NCI-H510A (cell line): ENCODE data around the gene RNF44.
"Not testable (repeated sequence)": the region's sequence is repeated elsewhere in the genome, so short reads cannot be mapped to it uniquely, and the experiment has no call there.

Experiments used
- DNase-seq: peaks from one replicate; lab custom pipeline; 2025; lab: John Stamatoyannopoulos, UW

The RNF44 gene

DNA sequence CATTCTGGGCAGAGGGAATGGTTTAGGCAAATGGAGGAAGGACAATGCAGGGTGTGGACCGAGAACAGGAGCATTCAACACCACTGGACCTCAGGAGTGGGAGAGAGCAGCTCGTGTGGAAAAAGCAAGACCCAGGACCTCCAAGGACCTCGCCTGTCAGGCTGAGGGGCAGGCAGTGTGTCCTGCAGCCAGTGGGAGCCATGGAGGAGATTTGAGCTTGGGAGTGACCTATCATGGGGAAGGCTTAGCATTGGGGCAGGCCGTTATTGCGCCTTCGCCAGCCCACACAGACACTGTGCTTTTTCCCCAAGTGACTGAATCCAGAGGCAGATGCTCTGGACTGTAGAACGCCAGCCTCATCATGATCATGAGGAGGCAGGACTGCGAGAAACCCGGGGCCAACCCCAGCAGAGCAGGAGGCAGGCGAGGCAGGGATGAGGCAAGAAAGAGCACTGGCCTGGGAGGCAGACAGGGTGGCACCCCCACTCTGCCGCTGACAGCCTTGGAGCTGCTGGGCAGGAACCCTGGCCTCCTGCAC is 15.2 kb upstream of the RNF44 start:
- no peak for DNase-seq

DNA sequence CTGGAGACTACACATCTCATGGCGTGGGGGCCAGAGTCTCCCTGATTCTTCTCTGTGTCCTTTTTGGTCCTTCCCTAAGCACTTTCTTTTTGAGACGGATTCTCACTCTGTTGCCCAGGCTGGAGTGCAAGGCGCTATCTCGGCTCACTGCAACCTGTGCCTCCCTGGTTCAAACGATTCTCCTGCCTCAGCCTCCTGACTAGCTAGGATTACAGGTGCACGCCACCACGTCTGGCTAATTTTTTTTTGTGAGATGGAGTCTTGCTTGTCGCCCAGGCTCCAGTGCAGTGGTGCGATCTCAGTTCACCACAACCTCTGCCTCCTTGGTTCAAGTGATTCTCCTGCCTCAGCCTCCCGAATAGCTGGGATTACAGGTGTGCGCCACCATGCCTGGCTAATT is 13.7 kb upstream of the RNF44 start:
- DNase-seq, result not testable (repeated sequence)

DNA sequence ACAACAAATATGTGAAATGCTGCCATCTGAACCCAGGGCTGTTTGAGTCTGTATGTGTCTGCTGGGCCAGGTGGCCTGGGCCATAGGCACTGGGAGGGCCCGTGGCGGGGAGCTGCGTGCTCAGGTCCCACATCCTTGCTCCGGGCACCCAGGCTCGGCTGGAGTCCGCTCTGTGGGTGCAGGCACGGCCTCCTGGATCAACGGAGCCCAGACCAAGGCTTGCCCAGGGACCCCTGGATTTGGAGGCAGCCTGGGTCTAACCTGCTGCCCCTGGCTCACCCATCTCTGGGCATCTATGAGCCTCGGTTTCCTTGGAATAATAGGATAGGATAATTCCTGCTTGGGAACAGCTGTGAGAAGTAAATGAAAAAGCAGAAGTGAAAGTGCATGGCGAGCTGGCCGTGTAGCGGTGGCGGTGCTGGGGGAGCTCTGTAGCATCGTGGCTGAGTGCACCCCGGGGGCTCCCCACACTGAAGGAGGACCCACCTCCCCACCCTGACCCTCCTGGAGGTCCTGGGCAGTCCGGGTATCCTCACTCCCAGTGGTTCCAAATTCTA is 13.2 kb upstream of the RNF44 start:
- DNase-seq, result no peak

DNA sequence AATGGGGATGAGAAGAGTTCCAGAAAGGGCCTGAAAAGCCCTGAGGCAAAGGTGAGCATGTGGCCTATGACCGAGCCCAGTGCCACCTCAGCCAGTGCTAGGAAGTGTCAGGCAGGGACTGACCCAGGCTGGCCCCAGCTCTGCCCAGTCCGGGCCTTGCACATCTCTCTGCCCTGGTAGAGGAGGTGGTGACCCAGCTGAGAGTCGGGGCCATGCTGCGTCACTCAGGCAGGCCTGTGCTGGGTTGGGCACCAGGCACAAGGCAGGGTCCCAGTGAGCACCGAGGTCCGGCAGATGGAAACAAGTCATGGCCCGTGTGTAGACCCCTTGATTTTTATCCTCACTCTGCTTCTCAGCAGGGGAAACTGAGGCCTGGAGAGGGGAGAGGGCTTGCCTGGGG is 12.7 kb upstream of the RNF44 start:
- no peak for DNase-seq

DNA sequence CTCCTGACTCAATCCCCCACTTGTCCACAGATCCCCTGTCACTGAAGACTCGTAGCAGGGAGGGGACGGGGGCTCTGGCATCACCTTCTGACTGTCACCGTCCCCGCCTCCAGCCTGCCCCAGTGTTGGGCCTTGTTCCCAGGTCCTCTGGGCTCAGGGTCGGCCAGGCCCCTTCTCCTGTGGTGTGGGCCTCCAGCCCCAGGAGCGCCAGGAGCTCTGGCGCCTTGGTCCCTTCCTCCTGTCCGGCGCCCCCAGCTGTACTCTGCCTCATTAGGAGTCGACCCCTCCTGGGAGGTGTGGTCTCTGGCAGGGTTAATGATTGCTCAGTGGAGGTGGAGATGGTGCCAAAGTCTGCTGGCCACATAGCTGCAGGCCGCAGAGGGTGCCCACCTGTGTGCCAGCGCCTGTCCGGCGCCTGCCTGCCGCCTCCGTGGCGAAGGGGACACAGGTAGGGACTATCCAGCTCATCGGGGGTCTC is 11.8 kb upstream of the RNF44 start, which contains the start of gene CDHR2:
CDHR2 (plus strand) TSS at position 376 of the 478 bp plus-strand sequence. CDS start 16,011 bp downstream, outside the sequence.
- no peak for DNase-seq

DNA sequence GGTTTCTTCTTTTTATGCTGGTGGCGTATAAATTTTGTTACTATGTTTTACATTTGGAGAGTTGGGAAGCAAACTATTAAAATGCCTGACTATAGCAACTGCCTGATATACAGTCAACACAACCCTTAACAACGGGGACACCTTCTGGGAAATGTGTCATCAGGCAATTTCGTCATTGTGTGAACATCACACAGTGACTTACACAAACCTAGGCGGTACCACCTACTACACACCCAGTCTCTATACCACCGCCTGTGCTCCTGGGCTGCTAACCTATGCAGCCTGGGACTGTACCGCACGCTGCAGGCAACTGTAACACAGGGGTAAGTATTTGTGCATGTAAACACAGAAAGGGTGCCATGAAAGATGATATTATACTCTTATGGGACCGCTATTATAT is 10.6 kb upstream of the RNF44 start:
- DNase-seq, result no peak

DNA sequence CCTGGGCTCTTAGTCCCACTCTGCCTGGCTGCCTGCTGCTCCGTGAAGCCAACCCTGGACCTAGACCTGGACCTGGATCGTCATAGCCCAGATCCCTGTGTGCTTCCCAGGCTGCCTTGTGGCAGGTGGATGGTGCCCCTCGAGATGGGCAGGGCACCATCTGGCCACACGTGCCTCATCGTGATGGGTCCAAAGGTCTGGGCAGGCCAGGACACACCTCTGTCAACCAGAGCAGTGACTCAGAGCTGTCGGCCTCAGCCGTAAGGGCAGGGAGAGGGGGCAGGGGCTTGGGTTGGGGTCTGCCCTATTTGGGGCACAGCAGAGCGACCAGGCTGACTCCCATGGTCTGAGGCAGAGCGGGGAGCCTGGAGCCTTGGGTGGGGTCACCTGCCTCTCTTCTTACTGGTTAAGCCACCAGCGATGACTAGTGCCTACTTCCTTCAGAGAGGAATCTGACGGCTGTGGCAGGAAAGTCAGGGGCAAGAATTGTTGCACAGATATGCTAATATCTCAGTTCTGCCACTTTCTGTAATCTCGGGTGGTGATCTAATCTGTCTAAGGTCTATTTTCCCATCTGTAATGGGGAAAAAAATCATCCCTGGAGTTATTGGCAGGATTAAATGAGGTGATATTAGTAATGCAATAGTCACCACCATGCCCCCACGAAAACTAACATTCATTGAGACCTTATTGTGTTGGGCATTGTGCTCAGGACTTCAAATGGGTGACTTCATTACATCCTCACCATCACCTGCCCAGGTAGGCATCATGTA is 8.7 kb upstream of the RNF44 start:
- no peak for DNase-seq

DNA sequence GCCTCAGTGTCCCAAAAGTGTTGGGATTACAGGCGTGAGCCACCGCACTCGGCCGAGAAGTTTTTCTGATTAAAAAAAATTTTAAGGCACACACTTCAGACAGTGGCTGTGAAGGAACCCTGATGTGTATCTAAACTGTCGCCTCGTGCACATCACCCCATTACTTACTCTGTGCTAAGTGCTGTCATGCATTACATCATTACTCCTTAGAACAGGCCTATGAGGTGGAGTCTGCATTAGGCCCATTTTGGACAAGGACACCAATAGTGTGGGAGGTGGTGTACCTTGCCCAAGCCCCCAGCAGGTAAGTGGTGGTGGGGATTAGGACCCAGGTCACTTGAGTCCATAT is 8.2 kb upstream of the RNF44 start:
- no peak for DNase-seq

DNA sequence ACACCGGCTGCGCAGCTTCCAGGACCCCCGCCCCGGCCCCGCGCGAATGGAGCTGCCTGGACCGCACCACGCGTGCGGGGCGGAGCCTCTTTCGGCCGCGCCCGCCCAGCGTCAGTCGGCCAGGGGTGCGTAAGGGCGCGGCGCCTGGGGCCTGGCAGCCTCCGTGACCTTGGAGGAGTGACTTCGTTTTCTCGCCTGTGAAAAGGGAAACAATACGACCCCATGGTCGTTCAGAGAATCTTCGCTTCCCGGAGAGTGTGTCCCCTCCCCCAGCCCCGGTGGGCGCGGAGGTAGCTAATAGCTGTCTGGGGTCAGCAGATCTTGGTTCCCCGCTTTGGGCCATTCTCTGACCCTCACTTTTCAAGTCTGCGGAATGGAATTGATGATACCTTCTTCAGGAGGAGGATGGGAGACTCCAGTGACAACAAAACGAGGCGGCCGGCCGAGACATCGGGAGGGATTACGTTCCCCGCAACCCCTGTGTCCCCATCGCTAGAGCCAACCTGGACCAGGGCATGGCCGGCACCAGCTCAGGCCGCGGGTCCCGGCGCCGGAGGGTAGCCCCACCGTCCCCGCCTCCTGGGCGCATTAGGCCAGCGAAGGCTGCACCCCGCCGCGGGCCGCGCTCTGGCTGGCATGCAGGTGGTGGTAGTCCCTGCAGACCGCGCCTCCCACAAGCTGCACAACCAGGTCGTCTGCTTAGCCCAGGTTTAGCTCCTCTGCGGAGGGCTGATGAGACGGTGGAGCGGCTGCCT is 6.4 kb upstream of the RNF44 start:
- peak; percentile 65 for DNase-seq

DNA sequence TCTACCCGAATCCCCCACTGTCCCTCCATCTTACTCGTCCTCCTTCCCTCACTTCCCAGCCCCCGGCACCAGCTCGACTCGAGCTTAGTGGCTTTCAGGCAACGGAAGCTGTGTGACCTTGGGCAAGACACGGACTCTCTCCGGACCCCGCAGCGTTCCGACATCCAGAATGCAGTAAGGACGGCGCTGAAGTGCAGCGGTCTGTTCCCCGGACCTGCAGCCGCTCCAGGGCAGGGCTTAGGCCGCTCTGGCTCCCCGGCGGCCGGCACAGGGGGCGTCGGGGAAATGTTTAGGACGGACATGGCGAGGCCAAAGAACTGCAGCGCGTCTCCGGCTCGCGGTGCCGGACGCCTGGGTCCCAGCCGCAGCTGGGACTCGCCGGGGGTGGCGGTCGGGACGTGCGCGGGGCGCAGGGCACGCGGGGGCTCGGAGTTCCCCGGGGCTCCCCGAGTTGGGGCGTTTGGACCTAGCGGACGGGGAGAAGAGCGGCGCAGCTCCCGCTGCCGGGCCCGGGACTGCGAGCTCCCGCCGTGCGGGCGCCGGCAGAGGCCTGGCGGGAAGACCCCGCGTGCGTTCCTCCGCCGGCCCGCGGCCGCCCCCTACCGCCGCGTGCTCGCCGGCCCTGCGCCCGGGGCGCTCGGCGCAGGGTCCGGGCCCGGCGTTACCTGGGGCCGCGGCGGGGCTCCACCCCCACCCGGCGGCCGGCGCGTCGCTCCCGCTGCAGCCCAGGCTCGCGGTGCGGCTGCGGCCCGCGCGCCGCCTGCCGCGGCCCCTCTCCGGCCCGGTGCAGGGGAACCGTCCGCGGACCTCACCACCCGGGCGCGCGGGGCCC is 5.6 kb upstream of the RNF44 start:
- no peak for DNase-seq

DNA sequence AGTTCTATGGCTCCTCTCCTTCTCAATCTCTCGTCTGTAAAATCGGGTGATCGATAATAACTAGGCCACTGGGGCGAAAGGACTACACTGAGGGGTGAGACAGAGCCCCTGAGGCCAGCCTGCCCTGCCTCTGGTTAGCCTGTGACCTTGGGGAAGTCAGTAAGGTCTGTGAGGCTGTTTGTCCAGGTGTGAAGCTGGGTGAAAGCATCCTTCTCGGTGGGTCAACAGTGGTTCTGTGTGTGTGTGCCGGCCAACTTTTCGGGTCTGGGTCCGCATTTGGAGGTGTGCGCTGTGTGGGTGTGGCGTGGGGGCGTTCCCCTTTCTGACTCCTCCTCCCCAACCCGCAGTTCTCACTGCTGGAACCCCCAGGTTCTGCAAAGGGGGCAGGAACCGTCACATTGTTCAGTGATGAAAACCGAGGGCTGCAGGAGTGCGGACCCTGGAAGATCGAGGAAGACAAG is 5.0 kb upstream of the RNF44 start:
- no peak for DNase-seq

DNA sequence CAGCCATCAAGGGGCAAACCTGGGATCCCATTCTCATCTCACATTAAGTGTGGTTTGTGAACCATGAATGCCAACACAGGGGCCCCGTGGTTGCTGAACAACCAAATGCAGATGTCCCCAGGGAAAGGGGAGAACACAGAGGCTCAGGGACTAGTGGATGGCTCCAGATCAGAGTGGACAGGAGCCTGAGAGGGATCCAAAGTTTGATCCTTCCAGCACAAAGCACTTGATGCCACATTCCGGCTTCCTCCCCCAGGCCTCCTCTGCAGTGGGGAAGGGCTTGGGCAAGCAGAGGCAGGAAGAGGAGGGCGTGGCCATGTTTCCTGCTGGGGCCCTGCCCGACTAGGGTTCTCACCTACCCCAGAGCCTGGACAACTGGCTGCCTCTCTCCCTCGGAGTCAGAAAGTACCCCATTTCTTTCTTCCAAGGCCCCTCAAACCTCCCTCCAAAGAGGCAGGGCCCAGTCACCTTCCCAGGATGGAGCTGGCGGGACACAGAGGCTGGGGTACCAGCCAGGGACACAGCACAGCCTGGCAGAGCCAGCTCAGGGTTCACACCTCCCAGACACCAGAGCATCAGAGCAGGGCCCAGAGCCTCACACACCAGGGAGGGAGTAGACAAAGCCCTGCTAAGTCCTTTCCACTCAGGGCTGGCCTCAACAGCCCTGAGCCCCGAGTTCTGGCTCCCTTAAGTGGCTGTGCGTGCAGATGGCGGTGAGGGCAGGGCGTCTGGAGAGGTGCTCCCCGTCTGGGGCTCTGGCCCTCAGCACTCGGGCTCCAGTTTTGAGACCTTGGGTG is 4.3 kb upstream of the RNF44 start:
- DNase-seq, result no peak

DNA sequence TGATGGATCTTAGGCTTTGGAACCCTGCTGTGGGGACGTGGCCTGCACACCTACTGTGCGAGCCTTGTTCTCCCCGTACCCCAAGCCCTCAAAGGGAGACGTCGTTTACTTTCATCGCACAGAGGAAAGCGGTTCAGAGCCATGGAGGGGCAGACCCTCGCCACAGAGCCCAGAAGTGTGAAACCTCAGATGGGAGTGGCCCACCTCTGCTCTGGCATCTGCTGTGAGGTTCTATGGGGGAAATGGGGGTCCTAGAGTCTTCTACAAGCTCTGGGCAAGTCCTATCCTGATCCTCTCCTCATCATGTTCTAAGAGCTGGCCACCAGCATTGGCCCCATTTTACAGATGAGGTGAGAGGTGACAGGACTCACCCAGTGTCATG is 3.7 kb upstream of the RNF44 start:
- no peak for DNase-seq

DNA sequence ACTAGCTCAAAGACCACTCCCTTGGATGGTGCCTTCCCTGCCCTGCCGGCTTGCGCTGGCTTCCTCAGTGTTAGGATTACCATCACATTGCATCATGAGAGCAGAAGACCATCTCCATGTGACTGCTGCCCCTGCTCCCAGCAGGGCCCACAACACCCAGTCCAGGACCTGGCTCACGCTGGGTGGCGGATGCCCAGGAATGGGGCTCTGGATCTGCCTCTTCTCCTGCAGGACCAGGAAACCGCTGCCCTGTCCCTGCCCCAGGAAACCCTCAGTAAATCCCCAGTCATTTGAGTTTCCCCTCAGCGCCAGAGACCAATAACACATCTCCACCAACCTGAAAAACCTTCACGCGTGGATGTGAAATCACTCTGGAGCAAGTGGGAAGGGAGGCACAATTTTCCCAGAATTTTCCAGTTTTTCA is 3.3 kb upstream of the RNF44 start:
- DNase-seq, result no peak

DNA sequence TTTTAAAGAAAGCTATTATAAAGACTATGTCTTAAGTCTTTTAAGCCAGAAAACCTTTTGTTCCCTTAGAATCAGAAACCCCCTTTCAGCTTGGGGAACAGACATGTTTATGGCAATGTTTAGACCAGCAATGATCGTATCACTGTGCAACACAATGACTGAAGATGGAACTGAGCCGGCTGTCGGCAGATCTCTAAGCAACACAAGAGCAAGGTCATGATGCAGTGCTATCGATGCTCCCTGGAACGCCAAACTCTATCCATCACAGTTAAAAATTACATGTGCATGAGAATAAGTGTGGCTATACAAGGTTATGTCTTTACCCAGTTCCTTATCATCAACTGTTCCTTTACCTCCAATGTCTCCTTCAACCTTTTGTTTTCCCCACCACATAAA is 1.8 kb upstream of the RNF44 start:
- DNase-seq, result no peak

DNA sequence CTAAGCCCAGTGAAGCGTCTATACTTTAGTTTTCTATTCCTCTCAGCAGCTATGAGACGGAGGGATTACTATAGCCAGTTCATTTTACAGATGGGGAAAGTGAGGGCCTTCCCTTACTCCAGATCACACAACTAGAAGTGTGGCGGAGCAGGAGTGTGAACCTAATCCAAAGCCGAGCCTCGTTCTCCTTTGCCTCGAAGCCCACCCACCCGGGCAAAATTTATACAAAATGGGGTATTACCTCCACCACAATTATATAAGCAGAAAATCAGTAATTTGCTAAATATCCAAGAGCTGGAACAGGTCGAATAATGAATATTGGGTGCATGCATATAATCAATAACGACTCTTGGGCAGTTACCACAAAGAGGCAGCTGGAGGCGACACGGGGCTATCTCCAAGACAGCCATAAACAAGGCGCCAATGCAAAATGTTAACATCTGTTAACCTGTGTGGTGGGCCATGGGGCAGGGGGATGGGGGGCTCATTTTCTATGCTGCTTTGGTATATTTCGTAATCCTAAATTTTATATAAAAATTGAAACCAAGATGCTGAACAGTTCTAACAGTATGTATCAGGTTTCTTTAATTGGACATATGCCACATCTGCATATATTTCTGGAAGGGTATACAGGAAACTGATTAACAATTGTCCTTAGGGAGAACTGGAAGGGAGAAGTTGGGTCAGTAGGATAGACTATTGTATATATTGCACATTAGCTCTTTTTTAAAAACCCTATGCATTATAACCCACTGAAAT is 1.2 kb upstream of the RNF44 start:
- DNase-seq, result no peak

DNA sequence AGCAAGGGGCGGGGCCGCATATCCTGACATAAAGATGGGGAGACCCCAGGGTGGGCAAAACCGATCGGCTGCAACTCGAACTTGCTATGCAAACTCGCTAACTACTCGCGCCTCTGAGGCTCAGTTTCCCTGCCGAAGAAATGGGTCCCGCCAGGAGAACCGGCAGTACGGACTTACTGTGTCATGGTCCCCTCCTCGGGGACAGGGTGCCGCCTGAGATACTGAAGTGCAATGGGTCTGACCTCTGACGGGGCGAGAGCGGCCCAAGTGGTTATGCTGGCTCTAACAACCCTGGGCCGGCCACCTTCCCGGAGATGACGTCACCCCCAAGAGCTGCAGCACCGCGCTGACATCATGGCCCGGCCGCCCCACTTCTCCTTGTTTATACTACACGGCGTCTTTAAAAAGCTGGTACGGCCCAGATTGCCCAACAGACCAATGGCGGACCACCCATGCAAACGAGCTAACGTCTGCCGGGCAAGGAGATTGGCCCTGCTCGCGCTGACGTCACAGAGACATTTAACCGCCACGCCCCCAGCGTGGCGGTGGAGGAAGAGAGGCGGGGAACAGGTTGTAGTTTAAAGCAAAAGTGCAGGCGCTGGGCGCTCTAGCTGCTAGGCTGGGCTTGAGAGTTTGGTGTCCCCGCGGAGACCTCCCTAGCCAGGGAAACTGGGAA is 490 bp upstream of the RNF44 start:
- DNase-seq, result peak; percentile 94

DNA sequence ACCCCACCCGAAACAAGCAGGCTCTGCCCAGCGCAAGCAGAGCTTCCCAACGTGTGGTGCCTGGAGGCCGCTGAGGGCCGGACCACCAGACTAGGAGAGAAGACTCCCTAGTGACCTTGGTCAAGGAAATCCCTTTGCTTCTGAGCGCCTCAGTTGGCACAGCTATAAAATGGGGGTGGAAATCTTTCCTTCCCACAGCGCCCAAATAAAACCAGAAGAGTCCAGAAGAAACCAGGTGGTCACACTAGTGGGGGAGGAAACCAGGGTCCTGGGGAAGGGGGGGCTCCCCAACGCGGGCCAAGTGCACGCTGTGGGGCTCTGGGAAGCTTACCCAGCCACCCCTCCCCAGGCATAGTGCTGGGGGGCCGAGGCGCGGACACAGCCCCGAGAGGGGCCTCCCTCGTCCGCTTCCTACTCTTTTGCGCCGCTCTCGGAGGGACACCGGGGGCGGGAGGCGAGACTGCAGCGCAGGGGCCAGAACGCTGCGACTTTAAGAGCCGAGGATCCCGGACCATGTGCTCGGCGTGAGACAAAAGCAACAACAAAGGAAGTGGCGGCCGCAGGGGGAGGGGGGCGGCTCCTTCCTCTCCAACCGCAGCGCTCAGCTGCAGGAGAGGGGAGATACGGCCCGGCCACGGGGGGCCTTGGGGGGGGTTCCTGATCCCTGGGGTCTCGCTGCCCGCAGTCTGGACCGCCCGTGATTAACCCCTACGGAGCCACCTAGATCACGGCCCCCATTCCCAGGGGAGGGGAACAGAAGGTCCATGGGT is 885 bp downstream of the RNF44 start:
- DNase-seq, result no peak

DNA sequence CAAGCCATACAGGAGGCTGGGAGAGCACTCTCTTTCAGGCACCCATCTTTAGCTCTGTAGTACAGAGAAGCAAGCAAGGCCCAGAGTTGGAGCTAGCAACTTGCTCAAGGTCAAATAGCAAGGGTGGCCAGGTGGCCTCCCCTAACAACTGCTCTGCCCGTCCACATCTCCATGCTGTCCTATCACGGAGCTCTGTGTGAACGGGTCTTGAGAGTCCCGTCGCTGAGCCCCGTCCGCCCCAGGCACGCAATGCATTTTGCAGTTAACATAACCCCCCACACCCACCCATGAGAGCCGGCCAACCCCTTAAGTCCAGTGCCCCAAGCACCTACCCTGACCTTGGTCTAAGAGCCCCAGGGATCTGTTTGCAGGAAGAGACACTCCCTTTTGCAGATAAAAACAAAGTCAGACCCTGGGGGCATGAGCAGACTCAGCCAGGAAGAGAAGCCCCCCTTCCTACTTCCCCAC is 1.5 kb downstream of the RNF44 start:
- no peak for DNase-seq
